H1 (cell line): ENCODE results near the gene REXO5. TPM values are rescaled to one million over a fixed set of nuclear protein-coding genes. Genes with fewer than 3 reads are reported as not detected.

Source experiments
- CTCF ChIA-PET: fragments of 300-600 bp; sonication (Branson Sonifier 250); formaldehyde crosslinking; loops from one replicate; lab custom pipeline; 2021; ENCODE audit not compliant: partially characterized antibody; lab: Charles Lee
- POLR2A ChIA-PET: fragments of 300-600 bp; sonication (Branson Sonifier 250); formaldehyde crosslinking; loops from one replicate; lab custom pipeline; 2021; ENCODE audit warnings: inconsistent platforms; ENCODE audit not compliant: partially characterized antibody; lab: Charles Lee
- DNase-seq, 2 experiments: peaks; one replicate each; pipeline versions ENCODE4 v3.0.0 to v3.0.0-alpha.2; 2010 to 2022; ENCODE audit warnings: low spot score in 2 of 2, low read depth in 1 of 2, mixed read lengths in 1 of 2
- FAIRE-seq: peaks from 2 replicates; lab custom pipeline; 2011; peaks lifted over from hg19 to GRCh38; lab: Jason Lieb, UNC
- H2AFZ ChIP-seq: 2 replicates; pipeline ENCODE4 v1.8.1; 2012; ENCODE audit warnings: low read length, inconsistent platforms
- H2AK5ac ChIP-seq: 2 replicates; pipeline ENCODE4 v1.6.1; 2013; ENCODE audit warnings: low read depth, low read length
- H2BK120ac ChIP-seq: replicated peaks from 2 replicates; pipeline ENCODE3; 2013; ENCODE audit warnings: low read depth, low read length, inconsistent platforms
- H2BK12ac ChIP-seq: 2 replicates; pipeline ENCODE4 v1.6.1; 2013; ENCODE audit warnings: low read depth, low read length
- H2BK15ac ChIP-seq: 2 replicates; pipeline ENCODE4 v1.6.1; 2013; ENCODE audit warnings: low read length
- H2BK20ac ChIP-seq: 2 replicates; pipeline ENCODE4 v1.6.1; 2013; ENCODE audit warnings: low read length
- H2BK5ac ChIP-seq: 2 replicates; pipeline ENCODE4 v1.6.1; 2013; ENCODE audit warnings: low read depth, low read length
- H3K14ac ChIP-seq: 2 replicates; pipeline ENCODE4 v1.6.1; 2013; ENCODE audit warnings: inconsistent platforms; ENCODE audit not compliant: insufficient read length
- H3K18ac ChIP-seq: 2 replicates; pipeline ENCODE4 v1.6.1; 2013; ENCODE audit warnings: low read length; ENCODE audit errors: extremely low read depth
- H3K23ac ChIP-seq: 2 replicates; pipeline ENCODE4 v1.6.1; 2013; ENCODE audit warnings: inconsistent platforms; ENCODE audit not compliant: insufficient read length
- H3K23me2 ChIP-seq: 2 replicates; pipeline ENCODE4 v1.6.1; 2013; ENCODE audit warnings: low read depth, low read length
- H3K27ac ChIP-seq: 2 replicates; pipeline ENCODE4 v1.6.1; 2011; ENCODE audit warnings: low read depth, low read length, inconsistent platforms
- H3K27me3 ChIP-seq, 4 experiments: replicated peaks in 1 of 4; 1 replicate in 1 of 4; 2 replicates in 3 of 4; pipeline versions ENCODE4 v1.6.1 to v1.8.1; 2011 to 2013; ENCODE audit warnings: low read length in 3 of 4, mild to moderate bottlenecking in 3 of 4, inconsistent platforms in 2 of 4, mixed read lengths in 2 of 4, moderate library complexity in 1 of 4; ENCODE audit not compliant: control insufficient read depth in 3 of 4, insufficient read depth in 3 of 4; ENCODE audit errors: extremely low read depth in 1 of 4
- H3K36me3 ChIP-seq, 4 experiments: 2 replicates each; pipeline versions ENCODE4 v1.6.1 to v1.8.1; 2011 to 2013; ENCODE audit warnings: mild to moderate bottlenecking in 4 of 4, low read length in 3 of 4, moderate library complexity in 2 of 4, control low read depth in 1 of 4, inconsistent platforms in 1 of 4; ENCODE audit not compliant: insufficient read depth in 4 of 4, control insufficient read depth in 2 of 4
- H3K4ac ChIP-seq: replicated peaks from 2 replicates; pipeline ENCODE3; 2013; ENCODE audit warnings: low read length, low read depth, mixed read lengths, inconsistent platforms; ENCODE audit not compliant: insufficient read length
- H3K4me1 ChIP-seq, 4 experiments: replicated peaks in 1 of 4; 1 replicate in 1 of 4; 2 replicates in 3 of 4; pipeline versions ENCODE4 v1.6.1 to v1.8.1; 2011 to 2013; ENCODE audit warnings: low read length in 3 of 4, inconsistent platforms in 2 of 4, mixed read lengths in 1 of 4; ENCODE audit not compliant: insufficient read depth in 4 of 4, control insufficient read depth in 3 of 4
- H3K4me2 ChIP-seq, 2 experiments: 2 replicates each; pipeline versions ENCODE4 v1.6.1 to v1.8.1; 2011 to 2013; ENCODE audit warnings: low read depth in 2 of 2, low read length in 2 of 2, control low read depth in 1 of 2, inconsistent platforms in 1 of 2, mild to moderate bottlenecking in 1 of 2; ENCODE audit not compliant: insufficient read depth in 1 of 2
- H3K4me3 ChIP-seq, 4 experiments: fragments of 200-600, 300-600 bp in 1 of 4; sonication (generic), shearing (Covaris generic), sonication (Bioruptor Twin) in 1 of 4; 2 replicates each; pipeline versions ENCODE4 v1.5.1 to v1.8.1; 2011 to 2016; ENCODE audit warnings: low read length in 4 of 4, low read depth in 3 of 4, control low read depth in 2 of 4, inconsistent platforms in 2 of 4, mild to moderate bottlenecking in 2 of 4, mixed read lengths in 1 of 4, moderate library complexity in 1 of 4; ENCODE audit not compliant: insufficient read depth in 2 of 4; ENCODE audit errors: extremely low read depth in 1 of 4
- H3K56ac ChIP-seq: replicated peaks from 2 replicates; pipeline ENCODE3; 2013; ENCODE audit warnings: low read depth, mild to moderate bottlenecking, mixed read lengths, low read length, inconsistent platforms; ENCODE audit not compliant: insufficient read length
- H3K79me1 ChIP-seq: 2 replicates; pipeline ENCODE4 v1.6.1; 2013; ENCODE audit warnings: low read depth, low read length, control low read depth
- H3K79me2 ChIP-seq, 2 experiments: 2 replicates each; pipeline versions ENCODE4 v1.6.1 to v1.8.1; 2012 to 2013; ENCODE audit warnings: low read length in 2 of 2, mild to moderate bottlenecking in 2 of 2, inconsistent platforms in 1 of 2; ENCODE audit not compliant: insufficient read depth in 2 of 2, control insufficient read depth in 1 of 2
- H3K9ac ChIP-seq, 4 experiments: replicated peaks in 1 of 4; 1 replicate in 1 of 4; 2 replicates in 3 of 4; pipeline versions ENCODE4 v1.6.1 to v1.8.1; 2011 to 2013; ENCODE audit warnings: low read depth in 3 of 4, low read length in 3 of 4, control low read depth in 2 of 4, mild to moderate bottlenecking in 2 of 4, moderate library complexity in 2 of 4, inconsistent platforms in 1 of 4; ENCODE audit errors: extremely low read depth in 1 of 4
- H3K9me3 ChIP-seq, 2 experiments: 2 replicates each; pipeline versions ENCODE4 v1.6.1 to v1.8.1; 2012 to 2013; ENCODE audit warnings: mild to moderate bottlenecking in 2 of 2, moderate library complexity in 2 of 2, control low read depth in 1 of 2, inconsistent platforms in 1 of 2, low read depth in 1 of 2, low read length in 1 of 2, mixed read lengths in 1 of 2; ENCODE audit not compliant: insufficient read depth in 2 of 2
- H4K20me1 ChIP-seq, 2 experiments: replicated peaks in 1 of 2; 2 replicates each; pipeline versions ENCODE3 to v1.8.1; 2011 to 2013; ENCODE audit warnings: inconsistent platforms in 2 of 2, low read length in 2 of 2, mild to moderate bottlenecking in 1 of 2; ENCODE audit not compliant: insufficient read depth in 2 of 2, control insufficient read depth in 1 of 2
- H4K5ac ChIP-seq: 2 replicates; pipeline ENCODE4 v1.6.1; 2013; ENCODE audit warnings: low read length, low read depth, mixed read lengths, inconsistent platforms; ENCODE audit not compliant: insufficient read length
- H4K8ac ChIP-seq: 2 replicates; pipeline ENCODE4 v1.8.0; 2013; ENCODE audit warnings: mild to moderate bottlenecking, moderate library complexity, low read length, inconsistent platforms; ENCODE audit not compliant: insufficient read depth; ENCODE audit errors: extremely low read depth
- H4K91ac ChIP-seq: replicated peaks from 2 replicates; pipeline ENCODE3; 2013; ENCODE audit warnings: low read length, mixed read lengths, inconsistent platforms; ENCODE audit not compliant: insufficient read length
- ASH2L ChIP-seq: fragments of 200-600, 300-600 bp; sonication (generic); IDR thresholded peaks from one replicate; pipeline ENCODE4 v1.7.1; 2017; ENCODE audit warnings: low read length
- BCL11A ChIP-seq, 2 experiments: IDR thresholded peaks; one replicate each; pipeline ENCODE4 v1.6.1; 2011; ENCODE audit warnings: low read depth in 2 of 2, low read length in 2 of 2, mild to moderate bottlenecking in 2 of 2
- BRCA1 ChIP-seq: IDR thresholded peaks from 2 replicates; pipeline ENCODE4 v1.6.1; 2012; ENCODE audit warnings: low read depth, low read length, improper control_type of control experiment
- CHD1 ChIP-seq: IDR thresholded peaks from 2 replicates; pipeline ENCODE4 v1.6.1; 2012; ENCODE audit warnings: low read depth, low read length, improper control_type of control experiment
- CREB1 ChIP-seq: IDR thresholded peaks from 2 replicates; pipeline ENCODE4 v1.6.1; 2012; ENCODE audit warnings: inconsistent platforms
- HDAC6 ChIP-seq: IDR thresholded peaks from one replicate; pipeline ENCODE4 v1.7.1; 2012; ENCODE audit warnings: low read depth, mild to moderate bottlenecking, inconsistent platforms, low read length, moderate library complexity
- JUN ChIP-seq: IDR thresholded peaks from 2 replicates; pipeline ENCODE4 v1.6.1; 2011; ENCODE audit warnings: low read depth, mild to moderate bottlenecking, improper control_type of control experiment, low read length
- KDM5A ChIP-seq: fragments of 200-600 bp; IDR thresholded peaks from 2 replicates; pipeline ENCODE4 v1.7.1; 2012; ENCODE audit warnings: mild to moderate bottlenecking, low read length, inconsistent platforms, mixed read lengths
- POLR2AphosphoS5 ChIP-seq: IDR thresholded peaks from 2 replicates; pipeline ENCODE4 v1.6.1; 2011; ENCODE audit warnings: low read depth, low read length
- RNF2 ChIP-seq: fragments of 200-900, 300-1000 bp; sonication (generic); IDR thresholded peaks from 2 replicates; pipeline ENCODE4 v1.7.1; 2016; ENCODE audit warnings: borderline replicate concordance, low read depth, mild to moderate bottlenecking, antibody characterized with exemption, low read length; ENCODE audit not compliant: poor library complexity, severe bottlenecking; ENCODE audit errors: missing control alignments
- SP2 ChIP-seq: IDR thresholded peaks from 2 replicates; pipeline ENCODE4 v1.6.1; 2012; ENCODE audit warnings: mild to moderate bottlenecking, low read length, inconsistent platforms
- TCF12 ChIP-seq: IDR thresholded peaks from 2 replicates; pipeline ENCODE4 v1.6.1; 2011; ENCODE audit warnings: low read depth, mild to moderate bottlenecking, low read length
- TEAD4 ChIP-seq: IDR thresholded peaks from 2 replicates; pipeline ENCODE4 v1.6.1; 2012; ENCODE audit warnings: low read depth, low read length, inconsistent platforms, mixed read lengths
- WGBS, 2 experiments: shearing (Covaris generic) in 1 of 2; methylation state at CpG; one replicate each; pipeline versions ENCODE4 v1.1.6 to v1.1.7; 2013 to 2015; ENCODE audit warnings: low lambda C conversion rate in 2 of 2, mixed read lengths in 2 of 2, inconsistent platforms in 1 of 2, low coverage in 1 of 2, missing lambda C conversion rate in 1 of 2; ENCODE audit not compliant: insufficient replicate concordance in 2 of 2, insufficient coverage in 1 of 2, insufficient read length in 1 of 2; ENCODE audit errors: extremely low coverage in 1 of 2, missing lambda C conversion rate in 1 of 2; 5-methylcytosine and 5-hydroxymethylcytosine counted together
- polyA plus RNA-seq, 7 experiments: library from polyadenylated mRNA; depleted of rRNA in 3 of 7; stranded (reverse) in 5 of 7; unstranded in 2 of 7; fragments of >200 nt in 5 of 7; fragments of 200-250 nt in 2 of 7; gene quantifications; 1 replicate in 5 of 7; 2 replicates in 1 of 7; 4 replicates in 1 of 7; pipeline versions ENCODE4 v1.2.1 to v1.2.3, GENCODE V29; 2011 to 2013; ENCODE audit warnings: missing spikeins in 2 of 7, mixed read lengths in 2 of 7
- total RNA-seq: library from RNA; stranded (reverse); fragmentation: NEBNext Ultra II Directional; extraction: Animal tissue kit (Norgen Biotek cat#: 25700); gene quantifications from 2 replicates; pipeline ENCODE4 v1.2.1, GENCODE V29; 2021
- TF ChIP-seq, protein P1 (sequence below): IDR thresholded peaks from 2 replicates; pipeline ENCODE4 v1.6.1; 2012; ENCODE audit warnings: inconsistent platforms

The REXO5 gene
- total and polyA plus RNA-seq, 2 of the 8 experiments (the other 6 are each of a cell fraction or from before 2014, with no cell fraction given), result 2.4 to 8.9 TPM

DNA sequence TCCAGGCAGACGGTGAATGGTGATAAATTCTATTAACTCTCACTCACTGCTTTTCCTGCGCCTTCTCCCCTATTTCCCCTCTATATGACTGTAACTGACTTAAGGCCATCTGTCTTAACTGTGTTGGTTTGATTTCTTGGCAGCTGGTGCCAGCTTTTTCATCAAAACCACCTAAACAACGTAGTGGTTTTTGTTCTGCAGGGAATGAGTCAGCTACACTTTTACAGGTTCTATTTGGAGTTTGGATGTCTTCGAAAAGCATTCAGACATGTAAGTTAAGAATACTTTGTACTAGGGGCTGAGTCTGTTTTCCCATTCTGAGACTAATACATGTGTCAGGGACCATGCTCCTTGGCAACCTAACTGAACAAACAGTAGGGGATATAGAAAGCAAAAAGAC lies 8.5 kb downstream of the REXO5 start:
- Histone ChIP-seq H3K4me3 (no peak overlapping the region), H2AFZ (no peak overlapping the region), H3K4me1 (no peaks in the 10 kb centered on the region), H3K9me3 (no peaks in the 10 kb centered on the region), H2AK5ac (no peak overlapping the region), H2BK20ac (no peak overlapping the region), H4K8ac (no peak overlapping the region), H3K18ac (no peak overlapping the region), H3K56ac (no peak overlapping the region), H4K5ac (no peak overlapping the region), H2BK5ac (no peak overlapping the region), H4K20me1 (no peaks in the 10 kb centered on the region), H2BK12ac (no peak overlapping the region), H3K4ac (no peak overlapping the region), H2BK15ac (no peak overlapping the region), H2BK120ac (no peak overlapping the region), H3K14ac (no peak overlapping the region), H3K4me2 (no peak overlapping the region), H3K9ac (no peak overlapping the region), H3K36me3 (peaks cover 0 to 5% (median 3%) of the 10 kb centered on the region in 4 experiments; a peak in 5 of 8 replicates), H3K23me2 (no peaks in the 10 kb centered on the region), H4K91ac (no peak overlapping the region), H3K27ac (no peak overlapping the region), H3K79me1 (no peaks in the 10 kb centered on the region; the same call in 1 of the 2 replicates), H3K27me3 (no peaks in the 10 kb centered on the region), H3K23ac (no peak overlapping the region), H3K79me2 (no peaks in the 10 kb centered on the region)
- ChIA-PET CTCF (interaction anchor here (1.5 kb wide), 2 partner anchors 18 to 36 kb away, joined by 4 to 5 read pairs; no protein-coding TSS in a partner anchor), POLR2A (interaction anchor here (1.5 kb wide), 1 partner anchor 8 kb away, joined by 6 read pairs; the partner anchor contains the start of genes ERI2 and REXO5)
- no peak for DNase-seq
- FAIRE-seq, result no peak
- WGBS, 2 experiments, result 84% methylated on average over 4 of the region's 4 CpGs; no CpG with 5 or more reads in 1 of the 2 experiments
- TF ChIP-seq, protein P1, sequence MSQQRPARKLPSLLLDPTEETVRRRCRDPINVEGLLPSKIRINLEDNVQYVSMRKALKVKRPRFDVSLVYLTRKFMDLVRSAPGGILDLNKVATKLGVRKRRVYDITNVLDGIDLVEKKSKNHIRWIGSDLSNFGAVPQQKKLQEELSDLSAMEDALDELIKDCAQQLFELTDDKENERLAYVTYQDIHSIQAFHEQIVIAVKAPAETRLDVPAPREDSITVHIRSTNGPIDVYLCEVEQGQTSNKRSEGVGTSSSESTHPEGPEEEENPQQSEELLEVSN, result no peak
- TF ChIP-seq ASH2L (no peak), TEAD4 (no peak), CHD1 (no peak), TCF12 (no peak), CREB1 (no peak), SP2 (no peak), KDM5A (no peak), POLR2AphosphoS5 (no peak), BRCA1 (no peak), JUN (no peak), BCL11A (IDR thresholded peaks at IDR 0.05; ENCODE audit: low read depth in 2 of 2, low read length in 2 of 2) (no peak), HDAC6 (no peak), RNF2 (no peak)
